HG02840 (cell line): ENCODE results near the gene IRF2BP2.

Experiments used
- ATAC-seq: cut with Tn5 transposase; IDR thresholded peaks from one replicate; pipeline ENCODE4 v1.9.1; 2021; ENCODE audit warnings: mild to moderate bottlenecking, moderate library complexity, moderate number of reproducible peaks; ENCODE audit not compliant: unreplicated experiment, low FRiP score

Gene IRF2BP2

GRCh38 chr1:234610061-234610665 is at the start of gene IRF2BP2:
TSS of gene IRF2BP2 (minus strand) at chr1:234610178. CDS start at chr1:234609494, 684 bp downstream.
- peak; percentile 25 for ATAC-seq

- ATAC-seq: no peak
Measured at GRCh38 chr1:234659538-234659937, 49.6 kb upstream of the IRF2BP2 start.

GRCh38 chr1:234658138-234658537 is 48.2 kb upstream of the IRF2BP2 start:
- ATAC-seq: no peak

GRCh38 chr1:234656944-234657654 is 47.1 kb upstream of the IRF2BP2 start:
- no peak for ATAC-seq

- ATAC-seq: no peak
Measured at GRCh38 chr1:234656070-234656895, 46.3 kb upstream of the IRF2BP2 start.

- no peak for ATAC-seq
Measured at GRCh38 chr1:234655328-234656069, 45.5 kb upstream of the IRF2BP2 start.

GRCh38 chr1:234654002-234654733 is 44.2 kb upstream of the IRF2BP2 start:
- ATAC-seq: no peak

- ATAC-seq: no peak
Measured at GRCh38 chr1:234649432-234650081, 39.6 kb upstream of the IRF2BP2 start.

GRCh38 chr1:234647758-234648157 is 37.8 kb upstream of the IRF2BP2 start:
- ATAC-seq: no peak

- ATAC-seq: no peak
Measured at GRCh38 chr1:234647245-234647644, 37.3 kb upstream of the IRF2BP2 start.

GRCh38 chr1:234645964-234646363 is 36.0 kb upstream of the IRF2BP2 start:
- no peak for ATAC-seq

GRCh38 chr1:234645474-234645953 is 35.5 kb upstream of the IRF2BP2 start:
- no peak for ATAC-seq

- no peak for ATAC-seq
Measured at GRCh38 chr1:234644928-234645327, 35.0 kb upstream of the IRF2BP2 start.

- ATAC-seq: no peak
Measured at GRCh38 chr1:234643850-234644134, 33.8 kb upstream of the IRF2BP2 start.

- no peak for ATAC-seq
Measured at GRCh38 chr1:234643111-234643849, 33.3 kb upstream of the IRF2BP2 start.

GRCh38 chr1:234642428-234642827 is 32.5 kb upstream of the IRF2BP2 start:
- no peak for ATAC-seq

- no peak for ATAC-seq
Measured at GRCh38 chr1:234639961-234640360, 30.0 kb upstream of the IRF2BP2 start.

GRCh38 chr1:234638832-234639799 is 29.1 kb upstream of the IRF2BP2 start:
- ATAC-seq: no peak
